GM13976 (cell line): ENCODE measurements around the gene MIGA1.

Source experiments
- DNase-seq: peaks from one replicate; pipeline ENCODE4 v3.0.0; 2012; ENCODE audit warnings: low spot score
- in situ Hi-C: fragments of 300-500 bp; cut with MboI; formaldehyde crosslinking; loops from one replicate; pipeline ENCODE4 v1.12.0; 2022; ENCODE audit warnings: low sequenced_read_pairs, mixed read lengths, inconsistent platforms; ENCODE audit not compliant: unreplicated experiment
- TF ChIP-seq, protein P1 (sequence below): IDR thresholded peaks from 2 replicates; pipeline ENCODE4 v1.5.1; 2012; ENCODE audit warnings: borderline replicate concordance, mild to moderate bottlenecking; ENCODE audit not compliant: insufficient read depth; ENCODE audit errors: extremely low read depth, missing control alignments, control extremely low read depth

The MIGA1 gene

DNA sequence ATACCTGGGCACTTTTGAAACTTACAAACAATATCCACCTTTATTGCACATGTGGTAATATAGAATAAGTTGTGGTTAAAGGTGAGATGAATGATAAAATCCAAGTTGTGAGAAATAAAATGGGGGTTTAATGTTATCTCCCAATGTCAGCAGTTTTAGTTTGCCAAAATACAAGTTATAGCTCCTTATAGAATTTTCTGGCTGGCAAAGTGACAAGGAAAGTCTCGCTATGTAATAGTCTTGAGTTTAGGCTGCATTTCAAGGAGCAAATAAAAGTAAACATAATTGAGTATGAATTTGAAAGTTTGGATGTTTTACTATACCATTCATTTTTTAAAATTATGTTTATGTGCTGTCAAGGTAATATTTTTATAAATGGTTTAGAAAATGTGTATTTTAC, 94.0 kb downstream of the MIGA1 start:
- TF ChIP-seq, protein P1, sequence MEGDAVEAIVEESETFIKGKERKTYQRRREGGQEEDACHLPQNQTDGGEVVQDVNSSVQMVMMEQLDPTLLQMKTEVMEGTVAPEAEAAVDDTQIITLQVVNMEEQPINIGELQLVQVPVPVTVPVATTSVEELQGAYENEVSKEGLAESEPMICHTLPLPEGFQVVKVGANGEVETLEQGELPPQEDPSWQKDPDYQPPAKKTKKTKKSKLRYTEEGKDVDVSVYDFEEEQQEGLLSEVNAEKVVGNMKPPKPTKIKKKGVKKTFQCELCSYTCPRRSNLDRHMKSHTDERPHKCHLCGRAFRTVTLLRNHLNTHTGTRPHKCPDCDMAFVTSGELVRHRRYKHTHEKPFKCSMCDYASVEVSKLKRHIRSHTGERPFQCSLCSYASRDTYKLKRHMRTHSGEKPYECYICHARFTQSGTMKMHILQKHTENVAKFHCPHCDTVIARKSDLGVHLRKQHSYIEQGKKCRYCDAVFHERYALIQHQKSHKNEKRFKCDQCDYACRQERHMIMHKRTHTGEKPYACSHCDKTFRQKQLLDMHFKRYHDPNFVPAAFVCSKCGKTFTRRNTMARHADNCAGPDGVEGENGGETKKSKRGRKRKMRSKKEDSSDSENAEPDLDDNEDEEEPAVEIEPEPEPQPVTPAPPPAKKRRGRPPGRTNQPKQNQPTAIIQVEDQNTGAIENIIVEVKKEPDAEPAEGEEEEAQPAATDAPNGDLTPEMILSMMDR: no peak
- DNase-seq: no peak
- in situ Hi-C loops: no loop called here

DNA sequence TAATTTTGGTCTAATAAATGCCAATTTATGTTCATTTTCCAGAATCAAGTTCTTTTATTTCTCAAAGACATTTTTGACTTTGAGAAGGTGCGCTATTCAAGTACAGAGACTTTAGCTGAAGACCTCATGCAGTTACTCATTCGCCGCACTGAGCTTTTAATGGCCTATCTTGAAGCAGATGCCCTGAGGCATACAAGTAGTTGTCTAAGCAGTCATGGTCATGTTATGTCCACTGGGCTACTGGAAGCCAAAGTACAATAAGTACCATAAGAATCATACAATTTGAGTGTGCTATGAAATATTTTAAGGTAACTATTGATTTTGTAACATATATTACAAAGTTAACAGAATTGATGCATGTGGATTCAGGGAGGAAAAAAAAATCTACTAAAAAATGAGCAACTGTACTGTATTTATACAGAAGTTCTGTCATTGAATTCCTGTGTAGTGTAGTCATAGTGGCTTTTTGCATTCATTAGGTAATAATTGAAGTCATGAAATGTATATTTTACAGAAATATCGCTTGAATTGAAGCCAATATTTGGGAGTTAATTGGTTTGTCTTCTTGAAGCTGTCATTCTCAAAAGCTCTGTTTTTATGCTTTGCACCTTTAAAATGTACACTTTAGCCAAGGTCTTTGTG, 95.5 kb downstream of the MIGA1 start:
- in situ Hi-C loops: no loop called here
- DNase-seq: no peak
- TF ChIP-seq, protein P1: no peak

- DNase-seq: no peak
- in situ Hi-C loops: no loop called here
- TF ChIP-seq, protein P1: no peak
Observed at GRCh38 chr1:77876884-77877283, 97.4 kb downstream of the MIGA1 start.

DNA sequence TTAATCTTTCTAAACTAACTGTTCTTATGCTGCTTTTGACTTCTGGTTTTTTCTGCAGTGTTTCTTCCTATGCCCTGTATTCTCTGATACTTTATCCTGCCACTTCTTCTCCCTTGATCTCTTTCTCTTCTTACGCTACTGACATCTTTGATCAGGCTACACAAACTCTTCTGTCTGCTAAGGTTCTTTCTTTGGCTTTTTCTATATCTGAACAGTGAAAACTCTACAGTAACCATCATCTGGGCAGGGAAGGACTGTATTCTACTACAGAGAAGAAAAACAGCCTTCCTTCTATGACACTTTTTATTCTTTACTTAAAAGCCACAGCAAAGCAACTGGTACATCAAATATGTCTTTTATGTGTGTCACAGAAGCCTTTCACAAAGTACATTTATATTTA, 101.6 kb downstream of the MIGA1 start:
- in situ Hi-C loops: no loop called here
- DNase-seq: no peak
- TF ChIP-seq, protein P1: no peak

DNA sequence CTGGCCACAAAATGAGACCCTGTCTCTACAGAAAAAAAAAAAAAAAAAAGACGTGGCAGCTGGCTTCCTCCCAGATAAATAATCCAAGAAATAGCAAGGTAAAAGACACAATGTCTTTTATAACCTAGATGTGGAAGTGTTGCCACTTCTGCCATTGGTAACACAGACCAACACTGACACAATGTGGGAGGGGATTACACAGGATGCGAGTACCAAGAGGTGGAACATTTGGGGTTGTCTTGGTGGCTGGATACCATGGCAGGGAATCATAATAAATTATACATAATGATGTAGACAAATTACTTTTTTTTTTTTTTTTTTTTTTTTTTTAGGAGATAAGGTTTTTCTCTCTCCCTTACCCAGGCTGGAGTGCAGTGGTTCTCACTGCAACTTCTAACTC, 103.0 kb downstream of the MIGA1 start:
- in situ Hi-C loops: no loop called here
- TF ChIP-seq, protein P1: no peak
- no peak for DNase-seq

- TF ChIP-seq, protein P1: no peak
Observed at GRCh38 chr1:77888081-77888780, 108.8 kb downstream of the MIGA1 start, which contains the start of gene NEXN. TSS of gene NEXN (plus strand) at chr1:77888624. CDS start at chr1:77916107, 27,483 bp downstream.

More at GRCh38 chr1:77888081-77888780, 108.8 kb downstream of the MIGA1 start, which contains the start of gene NEXN:
- in situ Hi-C loops: no loop called here
- peak; percentile 35 for DNase-seq
